ENCODE results near the gene CD160. TPM values are rescaled to one million over a fixed set of nuclear protein-coding genes. Genes with fewer than 3 reads are reported as not detected.

The CD160 gene
- total and polyA plus RNA-seq, 10 donors: 2.2 to 17.7 (median 5.8) TPM

- no peak overlapping the region for H3K4me3 ChIP-seq
Observed at GRCh38 chr1:145771056-145771455, 51.8 kb downstream of the CD160 start.

GRCh38 chr1:145773423-145773822, 54.1 kb downstream of the CD160 start:
- peaks cover 0 to 65% (median 15%) of the 10 kb centered on the region in 6 donors for H3K36me3 ChIP-seq
- no peak for DNase-seq
- no peaks in the 10 kb centered on the region for H3K4me1 ChIP-seq
- WGBS, 5 donors: 84 to 98% (median 90%) methylated on average over 1 of the region's 1 CpG
- no peaks in the 10 kb centered on the region for H3K9me3 ChIP-seq
- H3K27ac ChIP-seq: no peak overlapping the region
- H3K27me3 ChIP-seq (replicated peaks in 1 of 7): no peaks in the 10 kb centered on the region
- no peak overlapping the region for H3K4me3 ChIP-seq
- intact Hi-C loops (cut with DNase I; ENCODE audit: low total_unique reads): no loop called here
- no peak for TF ChIP-seq POLR2AphosphoS5 (IDR thresholded peaks at IDR 0.05)
- TF ChIP-seq CTCF (IDR thresholded peaks at IDR 0.05 in 8 of 11, conservative IDR thresholded peaks at IDR 0.05 in 3 of 11): no peak
- no peak for TF ChIP-seq POLR2A (IDR thresholded peaks at IDR 0.05)

More at GRCh38 chr1:145771056-145771455, 51.8 kb downstream of the CD160 start:
- H3K36me3 ChIP-seq: peaks cover 0 to 78% (median 15%) of the 10 kb centered on the region in 6 donors
- H3K9me3 ChIP-seq: no peaks in the 10 kb centered on the region
- H3K27me3 ChIP-seq (replicated peaks in 1 of 7): no peaks in the 10 kb centered on the region
- no peak overlapping the region for H3K27ac ChIP-seq
- no peak for DNase-seq
- no peaks in the 10 kb centered on the region for H3K4me1 ChIP-seq
- intact Hi-C loops (cut with DNase I; ENCODE audit: low total_unique reads): no loop called here
- WGBS, 5 donors: 90 to 100% (median 96%) methylated on average over 1 of the region's 1 CpG
- TF ChIP-seq POLR2AphosphoS5 (IDR thresholded peaks at IDR 0.05) (no peak), POLR2A (IDR thresholded peaks at IDR 0.05) (no peak), CTCF (IDR thresholded peaks at IDR 0.05 in 8 of 11, conservative IDR thresholded peaks at IDR 0.05 in 3 of 11) (no peak)

GRCh38 chr1:145777357-145778145, 58.3 kb downstream of the CD160 start:
- Histone ChIP-seq H3K4me3 (no peak overlapping the region), H3K36me3 (peaks cover 0 to 63% (median 13%) of the 10 kb centered on the region in 6 donors), H3K27me3 (replicated peaks in 1 of 7) (no peaks in the 10 kb centered on the region), H3K9me3 (no peaks in the 10 kb centered on the region), H3K27ac (no peak overlapping the region), H3K4me1 (no peaks in the 10 kb centered on the region)
- intact Hi-C loops (cut with DNase I; ENCODE audit: low total_unique reads): no loop called here
- no peak for TF ChIP-seq POLR2A (IDR thresholded peaks at IDR 0.05)
- TF ChIP-seq CTCF (IDR thresholded peaks at IDR 0.05 in 8 of 11, conservative IDR thresholded peaks at IDR 0.05 in 3 of 11): no peak
- TF ChIP-seq POLR2AphosphoS5 (IDR thresholded peaks at IDR 0.05): no peak
- 86 to 94% (median 93%) methylated on average over 1 of the region's 1 CpG for WGBS, 5 donors
- DNase-seq: no peak

GRCh38 chr1:145778146-145778540, 58.8 kb downstream of the CD160 start:
- no peak for DNase-seq
- intact Hi-C loops (cut with DNase I; ENCODE audit: low total_unique reads): no loop called here
- no peaks in the 10 kb centered on the region for H3K27me3 ChIP-seq (replicated peaks in 1 of 7)
- no peaks in the 10 kb centered on the region for H3K4me1 ChIP-seq
- 95 to 100% (median 98%) methylated on average over 1 of the region's 1 CpG for WGBS, 5 donors
- H3K27ac ChIP-seq: no peak overlapping the region
- TF ChIP-seq POLR2AphosphoS5 (IDR thresholded peaks at IDR 0.05) (no peak), CTCF (IDR thresholded peaks at IDR 0.05 in 8 of 11, conservative IDR thresholded peaks at IDR 0.05 in 3 of 11) (no peak), POLR2A (IDR thresholded peaks at IDR 0.05) (no peak)
- H3K9me3 ChIP-seq: no peaks in the 10 kb centered on the region
- no peak overlapping the region for H3K4me3 ChIP-seq
- H3K36me3 ChIP-seq: peaks cover 0 to 65% (median 16%) of the 10 kb centered on the region in 6 donors
